SK-N-SH (cell line): ENCODE data around the gene DVL1. TPM values are rescaled to one million over a fixed set of nuclear protein-coding genes. Genes with fewer than 3 reads are reported as not detected.

ENCODE experiments used
- CTCF ChIA-PET: fragments of 300-600, 350-600 bp; formaldehyde crosslinking; extraction: SDS; loops from one replicate; lab custom pipeline; 2021; lab: Yijun Ruan, JAX
- POLR2A ChIA-PET: fragments of 350-600 bp; sonication (Branson Sonifier 250); formaldehyde crosslinking; extraction: SDS; loops from one replicate; lab custom pipeline; 2020; ENCODE audit warnings: antibody characterized with exemption, inconsistent platforms; lab: Yijun Ruan, JAX
- DNase-seq: peaks from one replicate; pipeline ENCODE4 v3.0.0; 2012
- H2AFZ ChIP-seq: fragments of 200-600 bp; sonication (generic); 2 replicates; pipeline ENCODE4 v1.8.1; 2016; ENCODE audit warnings: antibody characterized with exemption, mild to moderate bottlenecking, low read depth
- H3F3A ChIP-seq: fragments of 200-600 bp; sonication (generic); replicated peaks from 2 replicates; pipeline ENCODE3; 2016; ENCODE audit warnings: antibody characterized with exemption, mild to moderate bottlenecking; ENCODE audit not compliant: insufficient read depth
- H3K27ac ChIP-seq, 2 experiments: fragments of 200-500 bp in 1 of 2; fragments of 200-600 bp in 1 of 2; sonication (Bioruptor generic) in 1 of 2; sonication (generic), shearing (Covaris generic) in 1 of 2; 2 replicates each; pipeline versions ENCODE4 v1.5.1 to v1.6.1; 2014 to 2016; ENCODE audit warnings: low read depth in 2 of 2, inconsistent platforms in 1 of 2, low read length in 1 of 2, mild to moderate bottlenecking in 1 of 2, mixed read lengths in 1 of 2
- H3K27me3 ChIP-seq: fragments of 200-600 bp; sonication (generic), shearing (Covaris generic); 2 replicates; pipeline ENCODE4 v1.6.1; 2016; ENCODE audit warnings: mixed run types; ENCODE audit not compliant: insufficient read depth
- H3K36me3 ChIP-seq, 2 experiments: fragments of 200-500 bp in 1 of 2; fragments of 200-600 bp in 1 of 2; sonication (Bioruptor generic) in 1 of 2; sonication (generic) in 1 of 2; replicated peaks in 1 of 2; 2 replicates each; pipeline versions ENCODE3 to v1.5.1; 2014 to 2016; ENCODE audit warnings: low read length in 1 of 2, mild to moderate bottlenecking in 1 of 2; ENCODE audit not compliant: insufficient read depth in 2 of 2, control insufficient read depth in 1 of 2
- H3K4me1 ChIP-seq, 2 experiments: fragments of 200-500 bp in 1 of 2; fragments of 200-600 bp in 1 of 2; sonication (Bioruptor generic) in 1 of 2; sonication (generic), shearing (Covaris generic) in 1 of 2; 2 replicates each; pipeline versions ENCODE4 v1.5.1 to v1.6.1; 2014 to 2016; ENCODE audit warnings: low read depth in 1 of 2, low read length in 1 of 2, mixed run types in 1 of 2; ENCODE audit not compliant: insufficient read depth in 2 of 2, control insufficient read depth in 1 of 2
- H3K4me2 ChIP-seq: fragments of 200-600 bp; sonication (generic), shearing (Covaris generic); 2 replicates; pipeline ENCODE4 v1.6.1; 2017; ENCODE audit warnings: mixed run types
- H3K4me3 ChIP-seq, 2 experiments: fragments of 200-500 bp in 1 of 2; fragments of 200-600 bp in 1 of 2; sonication (Bioruptor generic) in 1 of 2; sonication (generic), shearing (Covaris generic) in 1 of 2; 2 replicates each; pipeline versions ENCODE4 v1.5.1 to v1.8.1; 2014 to 2016; ENCODE audit warnings: low read depth in 2 of 2, inconsistent platforms in 1 of 2, low read length in 1 of 2, mild to moderate bottlenecking in 1 of 2, mixed read lengths in 1 of 2, moderate library complexity in 1 of 2
- H3K79me2 ChIP-seq: fragments of 200-600 bp; sonication (generic); 2 replicates; pipeline ENCODE4 v1.8.1; 2017; ENCODE audit warnings: mild to moderate bottlenecking; ENCODE audit not compliant: insufficient read depth
- H3K9ac ChIP-seq: fragments of 200-600 bp; sonication (generic); 2 replicates; pipeline ENCODE4 v1.6.1; 2017; ENCODE audit warnings: mixed run types
- H3K9me2 ChIP-seq: fragments of 200-600 bp; sonication (generic); 2 replicates; pipeline ENCODE4 v1.6.1; 2017; ENCODE audit warnings: mixed run types
- H3K9me3 ChIP-seq: fragments of 200-600 bp; sonication (generic); 2 replicates; pipeline ENCODE4 v1.6.1; 2017; ENCODE audit warnings: mixed run types, mild to moderate bottlenecking, moderate library complexity
- H4K20me1 ChIP-seq: fragments of 200-600 bp; sonication (generic); 2 replicates; pipeline ENCODE4 v1.6.1; 2017; ENCODE audit warnings: mild to moderate bottlenecking, mixed run types; ENCODE audit not compliant: insufficient read depth
- ELF1 ChIP-seq: IDR thresholded peaks from 2 replicates; pipeline ENCODE4 v1.4.0; 2012
- FOXJ3 ChIP-seq: sonication (generic); formaldehyde crosslinking; IDR thresholded peaks from 2 replicates; pipeline ENCODE4 v1.5.1; 2020; ENCODE audit warnings: mild to moderate bottlenecking, missing genetic modification reagents
- FOXM1 ChIP-seq: IDR thresholded peaks from 2 replicates; pipeline ENCODE4 v1.4.0; 2012; ENCODE audit warnings: low read depth, mild to moderate bottlenecking
- GATA2 ChIP-seq: sonication (generic); formaldehyde crosslinking; IDR thresholded peaks from 2 replicates; pipeline ENCODE4 v1.5.0; 2020; ENCODE audit warnings: mild to moderate bottlenecking, missing genetic modification reagents
- RXRA ChIP-seq: IDR thresholded peaks from 2 replicates; pipeline ENCODE4 v1.4.0; 2012; ENCODE audit warnings: low read depth, mild to moderate bottlenecking, borderline replicate concordance
- WGBS: methylation state at CpG from one replicate; pipeline ENCODE4 v1.1.6; 2017; ENCODE audit warnings: low lambda C conversion rate; 5-methylcytosine and 5-hydroxymethylcytosine counted together
- polyA plus RNA-seq, 3 experiments: library from polyadenylated mRNA; depleted of rRNA; stranded (reverse); fragments of >200 nt; gene quantifications; 2 replicates each; pipeline ENCODE4 v1.2.3, GENCODE V29; 2012
- TF ChIP-seq, protein P1 (sequence below): IDR thresholded peaks from 2 replicates; pipeline ENCODE4 v1.6.1; 2012; ENCODE audit warnings: mild to moderate bottlenecking, low read depth, low read length, moderate library complexity
- TF ChIP-seq, protein P2 (sequence below): IDR thresholded peaks from 2 replicates; pipeline ENCODE4; 2012
- TF ChIP-seq, protein P3 (sequence below): fragments of 200-600 bp; sonication (generic); IDR thresholded peaks from 2 replicates; pipeline ENCODE4 v1.6.1; 2017; ENCODE audit warnings: antibody characterized with exemption, mild to moderate bottlenecking, moderate library complexity

The DVL1 gene
- polyA plus RNA-seq, 1 of the 3 experiments (the other 2 are of a cell fraction), result 32.0 TPM

DNA sequence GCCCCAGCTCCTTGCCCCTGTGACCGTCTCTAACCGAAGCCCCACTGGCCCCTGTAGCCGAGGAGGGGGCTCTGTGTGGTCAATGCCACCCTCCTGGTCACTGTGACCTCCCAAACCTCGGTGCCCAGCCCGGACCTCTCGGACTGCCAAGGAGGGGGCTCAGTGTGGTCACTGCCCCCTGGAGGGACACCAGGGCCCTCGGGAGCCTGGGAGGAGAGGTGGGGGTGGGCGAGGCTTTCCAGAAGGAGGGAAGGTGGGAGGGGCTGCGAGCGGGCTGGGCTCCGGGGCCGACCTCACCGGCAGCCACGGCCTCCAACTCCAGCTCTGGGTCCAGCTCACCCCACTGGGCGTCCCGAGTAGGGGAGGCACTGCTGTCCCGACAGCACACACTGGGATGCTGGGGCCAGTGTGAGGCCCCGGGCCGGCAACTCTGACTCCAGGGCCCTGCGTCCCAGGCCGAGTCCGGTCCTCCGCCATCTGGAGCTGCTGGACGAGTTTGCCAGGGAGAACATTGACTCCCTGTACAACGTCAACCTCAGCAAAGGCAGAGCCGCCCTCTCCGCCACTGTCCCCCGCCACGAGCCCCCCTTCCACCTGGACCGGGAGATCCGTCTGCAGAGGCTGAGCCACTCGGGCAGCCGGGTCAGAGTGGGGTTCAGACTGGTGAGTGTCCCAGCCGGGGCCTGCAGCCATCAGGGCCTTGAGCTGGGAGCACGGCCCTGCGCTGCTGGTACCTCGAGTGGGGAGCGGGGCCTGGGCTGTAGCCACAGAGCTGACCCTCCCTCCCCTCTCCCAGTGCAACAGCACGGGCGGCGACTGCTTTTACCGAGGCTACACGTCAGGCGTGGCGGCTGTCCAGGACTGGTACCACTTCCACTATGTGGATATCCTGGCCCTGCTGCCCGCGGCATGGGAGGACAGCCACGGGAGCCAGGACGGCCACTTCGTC is 62.6 kb downstream of the DVL1 start:
- Histone ChIP-seq H3K27ac (no peak overlapping the region), H3K4me3 (no peak overlapping the region), H3K27me3 (no peaks in the 10 kb centered on the region), H3K79me2 (no peaks in the 10 kb centered on the region), H2AFZ (no peak overlapping the region), H3K9me2 (no peaks in the 10 kb centered on the region), H3K4me2 (no peak overlapping the region), H3K4me1 (peaks cover 0 to 11% of the 10 kb centered on the region in 2 experiments; a peak in 1 of 4 replicates), H4K20me1 (no peaks in the 10 kb centered on the region), H3F3A (no peaks in the 10 kb centered on the region), H3K36me3 (no peaks in the 10 kb centered on the region)
- ChIA-PET POLR2A (interaction anchor here (1.0 kb wide), 1 partner anchor 13 kb away, joined by 3 read pairs; the partner anchor contains the start of gene UBE2J2), CTCF (interaction anchor here (0.6 to 2.2 kb wide), 8 partner anchors 8 to 302 kb away, joined by 3 to 6 read pairs (median 4); no protein-coding TSS in a partner anchor)
- WGBS, result 48% methylated on average over 11 of the region's 50 CpGs
- no peak for DNase-seq
- TF ChIP-seq ELF1, result no peak
- no peak for TF ChIP-seq GATA2
- TF ChIP-seq, all 33 proteins: peak for 0
- H3K9ac ChIP-seq, result no peak overlapping the region
- no peaks in the 10 kb centered on the region for H3K9me3 ChIP-seq

DNA sequence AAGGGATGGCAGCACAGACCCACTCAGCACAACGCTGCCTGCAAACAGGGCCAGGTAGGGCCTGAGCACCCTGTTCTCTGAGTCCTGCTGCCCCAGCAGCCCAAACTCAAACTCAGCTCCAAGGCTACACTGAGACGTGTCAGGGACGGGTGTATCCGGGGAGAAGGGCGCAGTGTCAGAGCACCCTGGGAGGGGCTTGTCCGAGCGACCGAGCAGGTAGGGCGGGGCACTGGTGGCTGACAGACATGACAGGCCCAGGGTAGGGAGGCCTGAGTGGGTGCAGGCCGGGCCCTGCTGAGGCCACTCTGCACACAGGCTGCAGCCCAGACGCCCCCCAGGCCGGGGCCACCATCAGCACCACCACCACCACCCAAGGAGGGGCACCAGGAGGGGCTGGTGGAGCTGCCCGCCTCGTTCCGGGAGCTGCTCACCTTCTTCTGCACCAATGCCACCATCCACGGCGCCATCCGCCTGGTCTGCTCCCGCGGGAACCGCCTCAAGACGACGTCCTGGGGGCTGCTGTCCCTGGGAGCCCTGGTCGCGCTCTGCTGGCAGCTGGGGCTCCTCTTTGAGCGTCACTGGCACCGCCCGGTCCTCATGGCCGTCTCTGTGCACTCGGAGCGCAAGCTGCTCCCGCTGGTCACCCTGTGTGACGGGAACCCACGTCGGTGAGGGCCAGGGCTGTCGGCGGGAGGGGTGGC is 63.5 kb downstream of the DVL1 start:
- CTCF ChIA-PET, result interaction anchor here (0.9 to 2.2 kb wide), 6 partner anchors 9 to 167 kb away, joined by 3 to 6 read pairs (median 4); no protein-coding TSS in a partner anchor
- H3K4me3 ChIP-seq, result no peak overlapping the region
- H3K36me3 ChIP-seq, result no peaks in the 10 kb centered on the region
- no peaks in the 10 kb centered on the region for H3K9me3 ChIP-seq
- no peak overlapping the region for H3K4me2 ChIP-seq
- H2AFZ ChIP-seq, result no peak overlapping the region
- H3K9ac ChIP-seq, result no peak overlapping the region
- no peak for TF ChIP-seq FOXJ3 (CRISPR knock-in tag)
- TF ChIP-seq, protein P1, sequence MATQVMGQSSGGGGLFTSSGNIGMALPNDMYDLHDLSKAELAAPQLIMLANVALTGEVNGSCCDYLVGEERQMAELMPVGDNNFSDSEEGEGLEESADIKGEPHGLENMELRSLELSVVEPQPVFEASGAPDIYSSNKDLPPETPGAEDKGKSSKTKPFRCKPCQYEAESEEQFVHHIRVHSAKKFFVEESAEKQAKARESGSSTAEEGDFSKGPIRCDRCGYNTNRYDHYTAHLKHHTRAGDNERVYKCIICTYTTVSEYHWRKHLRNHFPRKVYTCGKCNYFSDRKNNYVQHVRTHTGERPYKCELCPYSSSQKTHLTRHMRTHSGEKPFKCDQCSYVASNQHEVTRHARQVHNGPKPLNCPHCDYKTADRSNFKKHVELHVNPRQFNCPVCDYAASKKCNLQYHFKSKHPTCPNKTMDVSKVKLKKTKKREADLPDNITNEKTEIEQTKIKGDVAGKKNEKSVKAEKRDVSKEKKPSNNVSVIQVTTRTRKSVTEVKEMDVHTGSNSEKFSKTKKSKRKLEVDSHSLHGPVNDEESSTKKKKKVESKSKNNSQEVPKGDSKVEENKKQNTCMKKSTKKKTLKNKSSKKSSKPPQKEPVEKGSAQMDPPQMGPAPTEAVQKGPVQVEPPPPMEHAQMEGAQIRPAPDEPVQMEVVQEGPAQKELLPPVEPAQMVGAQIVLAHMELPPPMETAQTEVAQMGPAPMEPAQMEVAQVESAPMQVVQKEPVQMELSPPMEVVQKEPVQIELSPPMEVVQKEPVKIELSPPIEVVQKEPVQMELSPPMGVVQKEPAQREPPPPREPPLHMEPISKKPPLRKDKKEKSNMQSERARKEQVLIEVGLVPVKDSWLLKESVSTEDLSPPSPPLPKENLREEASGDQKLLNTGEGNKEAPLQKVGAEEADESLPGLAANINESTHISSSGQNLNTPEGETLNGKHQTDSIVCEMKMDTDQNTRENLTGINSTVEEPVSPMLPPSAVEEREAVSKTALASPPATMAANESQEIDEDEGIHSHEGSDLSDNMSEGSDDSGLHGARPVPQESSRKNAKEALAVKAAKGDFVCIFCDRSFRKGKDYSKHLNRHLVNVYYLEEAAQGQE, result no peak
- TF ChIP-seq RXRA, result no peak
- TF ChIP-seq, protein P2, sequence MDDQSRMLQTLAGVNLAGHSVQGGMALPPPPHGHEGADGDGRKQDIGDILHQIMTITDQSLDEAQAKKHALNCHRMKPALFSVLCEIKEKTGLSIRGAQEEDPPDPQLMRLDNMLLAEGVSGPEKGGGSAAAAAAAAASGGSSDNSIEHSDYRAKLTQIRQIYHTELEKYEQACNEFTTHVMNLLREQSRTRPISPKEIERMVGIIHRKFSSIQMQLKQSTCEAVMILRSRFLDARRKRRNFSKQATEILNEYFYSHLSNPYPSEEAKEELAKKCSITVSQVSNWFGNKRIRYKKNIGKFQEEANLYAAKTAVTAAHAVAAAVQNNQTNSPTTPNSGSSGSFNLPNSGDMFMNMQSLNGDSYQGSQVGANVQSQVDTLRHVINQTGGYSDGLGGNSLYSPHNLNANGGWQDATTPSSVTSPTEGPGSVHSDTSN, result no peak
- TF ChIP-seq FOXM1, result no peak
- TF ChIP-seq, protein P3, sequence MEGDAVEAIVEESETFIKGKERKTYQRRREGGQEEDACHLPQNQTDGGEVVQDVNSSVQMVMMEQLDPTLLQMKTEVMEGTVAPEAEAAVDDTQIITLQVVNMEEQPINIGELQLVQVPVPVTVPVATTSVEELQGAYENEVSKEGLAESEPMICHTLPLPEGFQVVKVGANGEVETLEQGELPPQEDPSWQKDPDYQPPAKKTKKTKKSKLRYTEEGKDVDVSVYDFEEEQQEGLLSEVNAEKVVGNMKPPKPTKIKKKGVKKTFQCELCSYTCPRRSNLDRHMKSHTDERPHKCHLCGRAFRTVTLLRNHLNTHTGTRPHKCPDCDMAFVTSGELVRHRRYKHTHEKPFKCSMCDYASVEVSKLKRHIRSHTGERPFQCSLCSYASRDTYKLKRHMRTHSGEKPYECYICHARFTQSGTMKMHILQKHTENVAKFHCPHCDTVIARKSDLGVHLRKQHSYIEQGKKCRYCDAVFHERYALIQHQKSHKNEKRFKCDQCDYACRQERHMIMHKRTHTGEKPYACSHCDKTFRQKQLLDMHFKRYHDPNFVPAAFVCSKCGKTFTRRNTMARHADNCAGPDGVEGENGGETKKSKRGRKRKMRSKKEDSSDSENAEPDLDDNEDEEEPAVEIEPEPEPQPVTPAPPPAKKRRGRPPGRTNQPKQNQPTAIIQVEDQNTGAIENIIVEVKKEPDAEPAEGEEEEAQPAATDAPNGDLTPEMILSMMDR, result no peak
- no peak for TF ChIP-seq GATA2
- TF ChIP-seq ELF1, result no peak
- TF ChIP-seq, all 33 proteins: peak for 0
- no peaks in the 10 kb centered on the region for H3K9me2 ChIP-seq
- H3K27me3 ChIP-seq, result no peaks in the 10 kb centered on the region
- DNase-seq, result no peak
- no peaks in the 10 kb centered on the region for H4K20me1 ChIP-seq
- POLR2A ChIA-PET, result no interaction called here
- peaks cover 0 to 9% of the 10 kb centered on the region in 2 experiments; a peak in 1 of 4 replicates for H3K4me1 ChIP-seq
- WGBS, result 76% methylated on average over 16 of the region's 37 CpGs
- H3F3A ChIP-seq, result no peaks in the 10 kb centered on the region
- no peak overlapping the region for H3K27ac ChIP-seq
- no peaks in the 10 kb centered on the region for H3K79me2 ChIP-seq
